DMS114 treated with DMSO at 0.1 percent for 48 hours (cell line): ENCODE data around the gene PDHX.
"Not testable (repeated sequence)": the region's sequence is repeated elsewhere in the genome, so short reads cannot be mapped to it uniquely, and the experiment has no call there.

ENCODE experiments used
- DNase-seq: peaks from one replicate; lab custom pipeline; 2025; ENCODE audit not compliant: unreplicated experiment; lab: John Stamatoyannopoulos, UW

The PDHX gene

GRCh38 chr11:34910817-34911216 is 5.6 kb upstream of the PDHX start:
- no peak for DNase-seq

- DNase-seq: no peak
Observed at GRCh38 chr11:34911676-34912075, 4.7 kb upstream of the PDHX start.

GRCh38 chr11:34913556-34913955 is 2.9 kb upstream of the PDHX start:
- not testable (repeated sequence) for DNase-seq

- DNase-seq: no peak
Observed at GRCh38 chr11:34915136-34916014, 1.0 kb upstream of the PDHX start.

GRCh38 chr11:34916843-34917770 is 689 bp downstream of the PDHX start:
- no peak for DNase-seq

- DNase-seq: no peak
Observed at GRCh38 chr11:34921156-34921555, 4.7 kb downstream of the PDHX start.

- DNase-seq: no peak
Observed at GRCh38 chr11:34924714-34925113, 8.3 kb downstream of the PDHX start.

- DNase-seq: peak; percentile 4
Observed at GRCh38 chr11:34926101-34926830, 9.8 kb downstream of the PDHX start.

GRCh38 chr11:34926831-34927132 is 10.4 kb downstream of the PDHX start:
- no peak for DNase-seq

GRCh38 chr11:34928268-34928959 is 12.0 kb downstream of the PDHX start:
- no peak for DNase-seq

- no peak for DNase-seq
Observed at GRCh38 chr11:34928960-34929680, 12.7 kb downstream of the PDHX start.

- no peak for DNase-seq
Observed at GRCh38 chr11:34929794-34930763, 13.7 kb downstream of the PDHX start.

- no peak for DNase-seq
Observed at GRCh38 chr11:34936945-34937629, 20.7 kb downstream of the PDHX start.

- no peak for DNase-seq
Observed at GRCh38 chr11:34938611-34939010, 22.2 kb downstream of the PDHX start.

GRCh38 chr11:34940026-34940677 is 23.7 kb downstream of the PDHX start:
- no peak for DNase-seq

GRCh38 chr11:34941688-34942087 is 25.3 kb downstream of the PDHX start:
- DNase-seq: no peak

- DNase-seq: no peak
Observed at GRCh38 chr11:34944692-34945091, 28.3 kb downstream of the PDHX start.

GRCh38 chr11:34948696-34949095 is 32.3 kb downstream of the PDHX start:
- DNase-seq: no peak
